Measurements from ENCODE around the gene KCNQ1.
A peak's percentile ranks its signal among the peaks of the same experiment; 100 is the strongest.

The KCNQ1 gene

DNA sequence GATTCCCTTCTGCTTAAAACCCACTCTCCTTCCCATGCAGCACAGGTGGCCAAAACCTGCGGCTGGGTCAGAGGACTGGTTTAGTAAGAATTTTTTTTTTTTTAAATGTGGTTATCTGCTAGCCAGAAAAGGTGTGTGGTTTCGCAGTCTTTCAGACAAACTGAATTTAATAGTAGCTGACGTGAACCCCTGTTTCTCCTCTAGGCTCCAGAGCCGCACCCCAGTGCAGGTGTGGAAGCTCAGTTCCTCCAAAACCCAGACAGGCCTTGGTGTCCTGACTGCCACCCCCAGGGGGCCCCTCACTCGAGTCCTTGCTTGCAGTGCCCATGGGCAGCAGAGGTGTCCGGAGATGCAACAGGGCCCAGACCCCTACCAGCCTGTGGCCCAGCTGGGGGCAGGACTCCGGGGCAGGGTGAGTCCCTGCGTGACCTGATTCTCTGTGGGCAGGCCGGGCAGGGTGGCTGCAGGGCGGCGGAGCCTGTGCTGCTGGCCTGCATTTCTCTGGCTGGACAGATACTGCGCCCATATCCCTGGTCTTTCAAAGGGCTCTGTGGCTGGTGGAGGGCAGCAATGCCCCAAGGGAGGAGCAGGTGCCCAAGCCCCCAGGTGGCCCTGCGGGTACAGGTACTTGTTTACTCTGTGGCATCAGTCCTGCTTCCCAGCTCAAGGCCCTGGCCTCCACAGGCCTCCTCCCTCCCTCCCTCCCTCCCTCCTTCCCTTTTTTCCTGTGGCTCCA lies 15.2 kb downstream of the KCNQ1 start:
- no peak for ATAC-seq
- no peak for DNase-seq

DNA sequence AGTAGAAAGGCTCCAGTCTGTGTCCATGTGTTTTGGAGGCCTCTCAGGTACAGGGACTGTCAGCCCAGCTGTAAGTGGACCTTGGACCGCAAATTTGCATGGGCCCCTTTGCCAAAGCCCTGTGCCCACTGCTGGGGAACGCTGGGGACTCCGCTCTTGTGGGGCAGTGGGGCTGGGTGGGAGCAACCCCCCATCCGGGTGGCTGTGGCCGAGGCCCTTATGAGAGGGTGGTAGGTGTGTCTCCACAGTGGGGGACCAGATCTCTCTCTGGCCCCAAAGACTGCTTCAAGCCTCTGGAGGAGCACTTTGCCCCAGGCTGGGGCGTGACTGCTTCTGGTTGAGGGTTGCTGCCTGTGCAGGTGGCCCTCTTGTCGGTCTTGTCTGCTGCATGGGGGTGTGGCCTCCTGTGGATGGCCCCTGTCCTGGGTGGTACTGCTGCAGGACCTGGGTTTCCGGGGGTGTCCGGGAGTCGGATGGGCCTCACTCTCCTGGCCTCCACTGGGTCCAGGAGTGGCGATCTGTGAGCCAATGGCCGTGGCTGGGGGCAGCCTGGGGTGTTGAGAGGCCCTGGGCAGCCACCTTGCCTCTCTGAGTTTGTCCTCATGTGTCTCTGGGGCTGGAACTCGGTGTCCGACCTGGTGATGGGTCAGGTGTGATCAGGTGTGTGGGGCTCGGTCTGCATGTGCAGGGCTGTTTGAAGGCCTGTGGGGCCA lies 15.9 kb downstream of the KCNQ1 start:
- no peak for ATAC-seq
- no peak for DNase-seq

DNA sequence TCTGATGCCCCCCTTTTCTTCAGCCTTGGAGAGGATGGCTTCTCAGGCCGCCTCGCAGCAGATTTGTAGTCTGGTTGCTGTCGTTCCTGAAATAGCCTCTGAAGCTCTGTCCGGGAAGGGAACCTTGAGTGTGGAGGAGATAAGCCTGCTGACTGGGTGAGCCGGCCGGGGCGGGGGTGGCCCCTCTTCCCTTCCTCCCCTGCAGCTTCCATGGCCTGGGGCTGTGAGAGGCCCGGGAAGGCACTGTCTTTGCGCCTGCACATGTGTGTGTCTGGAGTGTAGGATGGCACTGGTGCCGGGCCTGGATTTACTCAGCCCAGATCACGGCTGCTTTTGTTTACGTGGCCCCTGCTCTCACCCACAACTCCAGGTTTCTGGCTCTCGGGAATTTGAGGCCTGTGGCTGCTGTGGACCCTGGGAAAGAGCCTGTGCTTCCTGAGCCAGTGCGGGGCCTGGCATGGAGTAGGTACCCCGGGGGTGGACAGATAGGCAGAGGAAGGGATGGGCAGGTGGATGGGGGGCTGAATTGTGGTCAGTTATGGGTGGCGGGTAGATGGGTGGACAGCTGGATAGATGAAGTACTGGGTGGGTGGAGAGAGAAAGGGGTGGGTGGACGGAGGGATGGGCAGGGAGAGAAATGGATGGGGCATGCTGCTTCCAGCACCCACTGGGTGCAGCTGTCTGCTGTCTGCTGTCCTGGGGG lies 16.6 kb downstream of the KCNQ1 start:
- no peak for ATAC-seq

DNA sequence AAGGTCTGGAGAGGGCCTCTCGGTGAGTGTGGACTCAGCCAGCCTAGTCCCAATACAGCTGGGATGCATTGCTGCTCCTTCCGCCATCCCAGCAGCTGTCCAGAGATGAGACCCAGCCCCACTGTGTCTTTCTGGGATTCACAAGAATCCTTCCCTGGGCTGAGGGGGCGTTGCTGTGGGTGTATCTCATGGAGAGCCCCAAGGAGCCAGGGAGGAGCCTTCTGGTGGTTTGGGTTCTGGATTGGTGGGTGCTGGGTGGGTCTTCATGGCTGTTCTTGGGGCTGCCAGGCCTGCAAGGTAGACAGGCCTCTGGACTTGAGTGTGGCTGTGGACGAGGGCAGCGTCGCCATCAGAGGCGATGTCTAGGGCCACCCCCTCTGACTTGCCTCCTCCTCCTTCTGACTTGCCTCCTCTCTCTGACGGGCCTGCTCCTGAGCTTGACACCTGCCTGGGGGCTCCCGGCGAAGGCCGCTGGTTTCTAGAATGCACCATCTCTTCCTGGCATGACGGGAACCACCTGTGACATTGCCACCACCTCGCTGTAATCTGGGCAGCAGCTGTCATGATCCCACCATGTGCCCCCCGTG lies 17.2 kb downstream of the KCNQ1 start:
- ATAC-seq (no peak), DNase-seq (no peak)

More for the DNA sequence above, 16.6 kb downstream of the KCNQ1 start:
- no peak for DNase-seq

DNA sequence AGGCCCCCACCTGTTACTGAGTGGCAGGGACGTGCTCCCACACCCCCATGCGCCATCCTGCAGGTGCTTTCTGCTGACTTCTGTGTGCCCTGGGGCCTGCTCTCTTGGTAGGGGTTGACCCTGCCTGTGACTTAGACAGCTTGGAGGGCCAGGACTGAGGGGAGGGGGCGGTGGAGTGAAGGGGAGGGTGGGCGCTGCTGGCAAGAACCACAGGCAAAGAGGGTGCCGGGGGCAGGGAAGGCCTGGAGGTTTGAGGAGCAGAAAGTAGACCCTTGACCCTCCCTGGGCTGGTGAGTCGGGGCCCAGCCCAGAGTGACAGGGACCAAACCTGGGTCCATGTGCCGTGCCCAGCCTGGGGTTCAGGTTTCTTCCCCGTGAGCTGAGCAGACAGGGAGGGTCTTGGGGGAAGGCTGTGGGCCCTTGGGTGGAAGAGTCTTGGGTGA lies 17.8 kb downstream of the KCNQ1 start:
- ATAC-seq (no peak), DNase-seq (no peak)

DNA sequence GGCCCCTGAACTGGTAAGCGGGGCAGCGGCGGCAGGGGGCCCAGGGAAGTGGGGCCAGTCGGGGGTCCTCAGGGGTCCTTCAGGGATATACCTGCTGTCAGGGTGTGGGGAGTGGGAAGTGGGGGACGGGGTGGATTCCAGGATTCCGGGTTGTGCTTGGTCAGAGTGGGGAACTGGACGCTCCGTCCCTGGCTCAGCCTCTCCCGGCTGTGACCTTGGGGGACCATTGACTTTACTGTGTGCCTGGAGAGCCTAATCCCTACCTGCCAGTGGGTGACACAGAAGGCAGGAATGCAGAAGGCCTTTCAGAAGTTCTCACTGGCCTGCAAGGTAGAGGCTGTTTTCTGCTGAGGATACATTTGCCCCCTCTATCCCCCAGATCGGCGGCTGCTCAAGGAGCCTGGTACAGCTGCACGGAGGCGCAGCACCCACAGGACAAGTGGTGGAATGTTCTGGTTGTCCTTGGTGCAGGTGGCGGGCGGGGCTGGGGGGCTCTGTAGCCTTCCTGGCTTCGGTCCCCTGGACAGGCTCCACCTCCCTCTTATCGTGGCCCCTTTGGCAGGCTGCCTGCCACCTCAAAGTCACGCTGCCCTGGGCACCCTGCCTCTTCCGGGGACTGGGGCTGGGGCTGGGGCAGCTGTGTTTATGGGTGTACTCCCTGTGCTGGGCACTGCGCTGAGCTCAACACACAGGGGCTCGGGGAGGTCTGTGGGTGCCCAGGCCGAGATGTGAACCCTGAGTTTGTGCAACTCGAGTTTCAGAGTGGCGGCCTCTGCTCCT lies 18.4 kb downstream of the KCNQ1 start:
- ATAC-seq (no peak), DNase-seq (peak; percentile 22)

DNA sequence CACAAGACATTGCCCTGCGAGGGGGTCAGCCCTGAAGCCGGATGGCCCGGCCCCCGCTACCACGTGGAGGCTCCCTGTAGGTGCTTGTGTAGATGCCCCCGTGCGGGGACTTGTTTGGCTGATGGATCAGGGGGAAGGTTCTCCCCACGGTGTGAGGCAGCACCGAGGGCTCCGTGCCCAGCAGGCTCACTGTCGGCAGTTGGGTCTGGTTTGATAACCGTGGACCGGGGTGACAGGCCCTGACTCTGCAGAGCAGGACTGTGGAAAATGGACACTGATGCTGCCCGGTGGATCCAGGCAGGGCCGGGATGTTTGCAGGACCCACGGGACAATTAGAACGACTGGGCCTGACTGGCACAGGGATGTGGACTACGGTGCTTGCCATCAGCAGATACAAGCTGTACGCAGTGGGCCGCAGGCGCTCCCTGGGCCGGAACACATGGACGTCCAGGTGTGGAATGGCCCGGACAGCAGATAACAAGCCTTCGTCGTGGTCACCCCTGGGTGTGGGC lies 19.0 kb downstream of the KCNQ1 start:
- DNase-seq (no peak), ATAC-seq (no peak)

DNA sequence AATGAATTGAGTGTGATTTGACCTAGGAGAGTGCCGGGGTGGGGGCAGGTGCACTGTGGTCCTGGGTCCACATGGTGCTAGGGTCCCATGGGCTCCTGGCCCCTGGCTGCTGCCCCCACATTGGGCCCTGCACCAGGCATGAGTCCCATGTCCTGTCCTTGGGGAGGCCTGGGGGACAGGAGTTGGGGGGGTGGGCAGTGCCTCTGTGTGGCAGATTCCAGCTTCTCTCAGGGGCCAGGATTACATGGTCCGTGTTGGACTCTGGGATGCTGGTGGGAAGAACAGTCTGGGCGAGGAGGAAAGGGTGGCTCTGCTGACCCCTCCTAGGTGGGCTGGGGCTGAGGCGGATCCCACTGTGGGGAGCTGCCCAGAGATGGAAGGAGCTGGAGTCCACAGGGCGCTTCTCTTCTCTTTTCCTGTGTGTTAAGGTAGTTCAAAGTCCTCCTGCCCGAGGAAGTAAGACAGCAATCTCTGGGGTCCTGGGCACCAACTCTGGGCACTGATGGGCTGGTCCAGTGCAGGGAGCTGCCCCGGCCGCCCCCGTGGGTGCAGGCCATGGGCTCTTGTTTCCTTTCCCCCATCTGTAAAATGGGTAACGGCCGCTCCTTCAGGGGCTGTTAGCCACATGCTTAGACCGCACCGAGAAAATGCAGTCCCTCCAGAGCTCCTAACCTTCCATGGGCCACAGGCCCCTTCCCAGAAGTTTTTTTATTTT lies 19.8 kb downstream of the KCNQ1 start:
- ATAC-seq, result no peak
- no peak for DNase-seq

DNA sequence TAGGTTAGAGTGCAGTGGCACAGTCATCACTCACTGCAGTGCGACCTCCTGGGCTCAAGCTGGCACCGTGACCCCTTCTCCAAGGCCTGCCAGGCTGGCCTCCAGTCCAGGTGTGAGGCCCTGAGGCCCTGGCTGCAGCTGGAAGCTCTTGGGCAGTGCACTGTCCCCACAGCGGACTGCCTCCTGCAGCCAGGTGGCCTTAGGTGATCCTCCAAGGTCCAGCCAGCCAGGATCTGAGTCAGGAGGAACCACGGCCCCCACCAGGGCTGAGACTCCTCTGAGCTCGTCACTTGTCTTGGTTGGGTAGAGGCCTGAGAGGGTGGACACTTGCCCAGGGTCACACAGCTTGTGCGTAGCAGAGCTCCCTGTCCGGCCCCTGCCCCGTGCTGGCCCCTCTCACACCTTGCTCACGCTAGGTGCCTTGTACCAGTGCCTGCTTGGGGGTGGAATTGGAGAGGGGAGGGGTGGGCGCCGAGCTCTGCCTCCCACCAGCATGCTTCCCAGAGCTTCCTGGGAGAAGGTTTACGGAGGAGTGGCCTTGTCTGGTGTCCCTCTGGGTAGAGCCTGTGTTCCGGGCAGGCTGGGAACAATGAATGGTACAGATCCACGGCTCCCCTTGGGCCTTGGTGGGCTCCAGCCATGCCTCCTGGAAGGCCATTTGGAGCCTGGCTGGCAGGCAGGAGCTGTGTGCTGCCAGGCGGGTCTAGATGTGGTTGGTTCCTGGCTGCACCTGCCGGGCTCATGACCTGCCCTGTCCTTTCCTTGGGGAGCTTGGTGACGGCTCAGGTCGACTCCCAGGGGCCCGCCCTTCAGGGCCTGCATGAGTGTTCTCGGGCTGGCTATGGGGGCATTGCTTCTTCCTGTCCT lies 20.6 kb downstream of the KCNQ1 start:
- ATAC-seq (no peak), DNase-seq (no peak)

DNA sequence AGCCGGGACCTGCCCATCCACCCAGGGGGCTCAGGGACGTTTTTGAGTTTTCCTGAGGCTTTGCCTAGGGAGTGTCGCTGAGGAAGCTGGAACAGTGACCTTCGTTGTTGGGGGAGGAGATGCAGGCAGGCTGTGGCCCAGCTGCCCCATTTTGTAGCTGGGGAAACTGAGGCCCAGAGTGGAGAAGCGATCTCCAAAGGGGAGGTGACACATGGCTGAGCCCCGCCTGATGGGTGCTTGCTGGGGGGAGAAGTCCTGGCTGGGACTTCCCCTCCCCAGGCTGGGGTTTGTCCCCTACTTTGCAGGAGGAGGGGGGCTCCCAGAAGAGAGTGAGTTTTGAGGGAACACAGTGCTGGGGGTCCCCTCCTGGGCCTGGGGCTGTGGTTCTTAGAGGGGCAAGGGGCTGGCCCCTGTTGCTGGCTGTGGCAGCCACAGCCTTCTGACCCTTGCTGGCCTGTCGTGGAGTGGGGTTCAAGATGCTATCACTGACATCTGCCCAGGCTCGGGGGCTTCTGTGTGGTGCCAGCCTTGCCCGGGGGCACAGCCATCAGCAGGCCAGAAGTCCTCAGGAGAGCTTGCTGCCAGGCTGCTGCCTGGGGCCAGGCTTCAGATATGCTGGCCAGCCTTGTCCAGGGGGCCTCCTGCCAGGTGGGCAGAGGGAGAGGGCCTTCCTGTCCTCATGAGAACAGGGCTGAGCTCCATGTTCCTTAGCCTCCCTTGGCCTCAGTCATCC lies 21.4 kb downstream of the KCNQ1 start:
- no peak for ATAC-seq
- DNase-seq, result no peak

DNA sequence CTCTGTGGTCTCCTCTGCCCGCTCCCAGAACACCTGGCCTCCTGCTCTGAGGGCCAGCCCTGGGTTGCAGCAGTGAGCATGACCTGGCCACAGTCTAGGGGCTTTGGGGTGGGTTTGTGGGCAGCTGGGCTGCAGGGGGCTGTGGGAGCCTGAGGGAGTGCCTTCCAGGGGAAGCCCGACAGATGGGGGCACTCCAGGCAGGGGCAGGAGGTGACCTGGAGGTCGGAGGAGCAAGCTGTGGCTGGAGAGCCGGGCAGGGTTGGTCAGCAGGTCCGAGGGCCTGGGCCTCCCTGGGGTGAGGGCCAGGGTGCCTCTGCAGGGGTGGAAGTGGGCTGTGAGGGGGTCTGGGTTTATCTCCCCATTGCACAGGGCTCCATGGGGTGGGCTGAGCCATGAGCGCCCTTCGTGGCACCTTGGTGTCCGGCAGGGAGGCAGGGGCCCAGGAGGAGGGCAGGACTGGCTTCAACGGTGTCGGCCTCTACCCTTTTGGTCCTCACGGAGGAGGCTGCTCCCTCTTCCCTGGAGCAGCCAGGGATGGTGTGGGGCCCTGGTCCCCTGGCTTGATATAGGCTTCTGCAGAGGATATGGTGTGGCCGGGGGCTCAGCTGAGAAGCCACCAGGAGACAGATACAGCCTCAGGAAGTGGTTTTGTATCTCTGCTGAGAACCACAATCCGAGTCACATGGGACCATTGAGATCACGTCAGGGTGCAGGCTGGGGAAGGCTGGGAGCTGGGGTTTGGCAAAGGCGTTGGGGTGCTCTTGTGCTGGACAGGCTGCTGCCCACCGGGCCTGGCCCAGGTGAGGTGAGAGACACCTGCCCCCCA lies 22.3 kb downstream of the KCNQ1 start:
- ATAC-seq, result peak; percentile 90
- DNase-seq, result peak; percentile 56

DNA sequence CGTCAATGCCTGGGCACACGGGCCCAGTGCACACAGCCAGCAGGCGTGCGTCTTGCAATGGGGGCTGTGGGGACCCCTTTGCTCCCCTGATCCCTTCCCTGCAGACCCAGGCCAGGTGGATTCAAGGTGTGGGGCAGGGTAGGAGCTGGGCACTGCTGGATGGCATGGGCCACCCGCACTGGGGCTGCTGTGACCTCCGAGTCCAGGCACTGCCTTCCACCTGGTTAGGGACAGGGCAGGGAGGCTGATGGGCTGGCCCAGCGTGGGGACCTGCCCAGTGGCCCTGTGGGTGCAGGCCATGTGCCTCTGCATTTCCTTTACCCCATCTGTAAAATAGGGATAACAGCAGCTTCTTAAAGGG lies 22.9 kb downstream of the KCNQ1 start:
- ATAC-seq (no peak), DNase-seq (no peak)

DNA sequence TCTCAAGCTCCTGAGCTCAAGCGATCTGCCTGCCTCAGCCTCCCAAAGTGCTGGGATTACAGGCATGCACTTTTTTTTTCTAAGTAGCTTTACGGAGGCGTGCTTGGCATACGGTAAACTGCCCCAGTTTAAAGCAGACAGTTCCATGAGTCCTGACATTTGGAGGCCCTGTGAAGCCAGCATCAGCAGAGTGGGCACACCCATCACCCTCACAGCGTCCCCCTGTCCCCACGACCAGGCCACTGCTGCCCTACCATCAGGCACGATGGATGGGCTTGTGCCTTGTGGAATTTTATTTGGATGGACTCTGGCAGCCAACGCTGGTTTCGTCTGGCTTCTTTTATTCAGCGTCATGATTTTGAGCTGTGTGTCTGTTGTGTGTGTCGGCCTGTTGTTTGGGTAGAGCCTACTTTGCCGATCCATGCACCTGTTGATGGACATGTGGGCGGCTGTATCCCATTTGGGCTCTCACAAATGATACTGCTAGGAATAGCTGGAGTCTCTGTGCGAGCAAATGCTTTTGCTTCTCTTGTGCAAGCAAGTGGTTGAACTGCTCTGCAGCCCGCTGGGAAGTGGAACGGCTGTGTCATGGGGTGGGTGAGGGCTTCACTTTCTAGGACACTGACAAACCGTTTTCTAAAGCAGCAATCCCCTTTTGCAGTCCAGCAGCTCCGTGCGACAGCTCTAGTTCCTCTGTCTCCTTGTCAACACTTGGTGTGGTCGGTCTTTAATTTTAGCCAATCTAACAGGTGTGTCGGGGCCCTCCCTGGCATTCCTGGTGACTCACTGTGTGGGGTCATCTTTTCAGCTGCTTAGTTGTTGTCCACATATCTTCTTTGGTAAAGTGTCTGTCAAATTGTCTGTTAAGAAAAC lies 23.8 kb downstream of the KCNQ1 start:
- no peak for DNase-seq
- no peak for ATAC-seq

DNA sequence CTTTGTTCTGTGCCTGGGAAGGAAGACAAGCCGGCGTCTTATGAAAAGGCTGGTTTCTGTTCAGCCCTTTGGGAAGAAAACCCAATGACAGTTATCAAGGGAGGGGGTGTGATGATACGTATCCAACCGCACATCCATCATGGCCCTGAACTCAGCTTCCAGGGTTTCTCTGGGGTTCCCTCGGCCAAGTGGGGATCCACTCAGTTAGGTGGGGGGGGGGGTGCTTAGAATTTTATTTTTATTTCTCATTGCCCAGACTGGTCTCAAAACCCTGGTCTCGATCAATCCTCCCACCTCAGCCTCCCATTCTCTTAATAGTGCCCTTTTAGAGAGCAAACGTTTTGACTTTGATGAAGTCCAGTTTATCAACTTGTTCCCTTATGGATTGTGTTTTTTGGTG lies 25.7 kb downstream of the KCNQ1 start:
- ATAC-seq (no peak), DNase-seq (no peak)

DNA sequence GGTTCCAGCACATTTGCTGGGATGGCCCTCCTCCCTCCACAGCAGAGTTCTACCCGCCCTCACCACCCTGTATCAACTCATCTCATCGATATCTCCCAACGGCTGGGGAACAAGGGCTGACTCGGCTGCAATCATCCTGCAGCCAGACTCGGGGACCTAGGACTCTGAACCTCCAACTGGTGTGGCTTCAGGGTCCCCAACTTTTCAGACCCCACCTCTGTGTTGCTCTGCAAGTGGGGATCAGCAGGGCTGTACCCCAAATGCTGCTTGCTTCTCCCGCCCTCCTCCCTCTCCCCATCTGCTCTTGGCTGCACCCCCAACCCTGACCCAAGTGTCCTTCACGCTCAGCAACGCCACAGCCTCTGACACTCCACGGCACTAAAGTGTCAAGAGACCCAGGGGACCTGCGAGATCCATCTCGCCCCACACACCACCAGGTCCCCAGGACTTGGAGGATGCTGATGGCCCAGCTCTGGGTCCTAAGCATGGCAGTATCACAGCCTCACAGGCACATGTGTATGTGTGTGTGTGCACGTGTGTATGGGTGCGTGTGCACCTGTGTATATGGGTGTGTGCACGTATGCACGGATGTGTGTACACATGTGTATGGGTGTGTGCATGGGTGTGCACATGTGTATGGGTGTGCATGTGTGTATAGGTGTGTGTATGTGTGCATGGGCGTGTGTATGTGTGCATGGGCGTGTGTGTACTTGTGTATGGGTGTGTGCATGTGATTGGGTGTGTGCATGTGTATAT lies 26.4 kb downstream of the KCNQ1 start:
- ATAC-seq, result no peak
- no peak for DNase-seq

DNA sequence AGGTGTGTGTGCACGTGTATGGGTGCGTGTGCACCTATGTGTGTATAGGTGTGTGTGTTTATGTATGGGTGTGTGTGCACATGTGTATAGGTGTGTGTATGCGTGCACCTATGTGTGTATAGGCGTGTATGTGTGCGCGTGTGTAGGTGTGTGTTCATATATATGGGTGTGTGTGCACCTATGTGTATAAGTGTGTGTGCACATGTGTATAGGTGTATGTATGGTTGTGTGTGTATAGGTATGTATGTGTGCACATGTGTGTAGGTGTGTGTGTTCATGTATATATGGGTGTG lies 26.9 kb downstream of the KCNQ1 start:
- no peak for ATAC-seq

More for the DNA sequence above, 26.9 kb downstream of the KCNQ1 start:
- DNase-seq, result no peak

Data from stimulated activated naive CD8-positive, alpha-beta T cell treated with anti-CD3 and anti-CD28 coated beads, Interleukin-15, Interleukin-2, amounts not matched to agents 100 U/mL and 50 U/mL, for 24 hours (primary cell).